T47D (cell line): ENCODE data around the gene MAGEB4.
"Not testable (repeated sequence)": the region's sequence is repeated elsewhere in the genome, so short reads cannot be mapped to it uniquely, and the experiment has no call there.

Experiments
- DNase-seq, 2 experiments: peaks; one replicate each; pipeline versions ENCODE4 v3.0.0 to v3.0.0-alpha.2; 2011 to 2012; ENCODE audit warnings: low read depth in 1 of 2, low spot score in 1 of 2
- JUND ChIP-seq: IDR thresholded peaks from 2 replicates; pipeline ENCODE4 v1.6.1; 2012; ENCODE audit warnings: low read depth
- in situ Hi-C: cut with HindIII; loops from 2 replicates; pipeline ENCODE4 v1.10.0; 2016; ENCODE audit warnings: low sequenced_read_pairs, low pct_unique_long_range_greater_than_20kb

The MAGEB4 gene

GRCh38 chrX:30241724-30242415 lies at the start of gene MAGEB4:
Gene MAGEB4, plus strand, starts transcription at chrX:30242000. Its CDS starts 136 bp downstream, at chrX:30242136.
- in situ Hi-C loops, result no loop called here
- no peak for DNase-seq
- TF ChIP-seq JUND, result no peak

- DNase-seq, in situ Hi-C loops: not testable (repeated sequence)
Measured at GRCh38 chrX:30193910-30194309, 47.9 kb upstream of the MAGEB4 start.

GRCh38 chrX:30196322-30196721 lies 45.5 kb upstream of the MAGEB4 start:
- no peak for TF ChIP-seq JUND
- in situ Hi-C loops, result no loop called here
- DNase-seq, result peak; percentile 31 to 59

- TF ChIP-seq JUND, result no peak
- DNase-seq, result peak in 1 of 2 experiments; percentile 10
- in situ Hi-C loops, result no loop called here
Measured at GRCh38 chrX:30212172-30212571, 29.6 kb upstream of the MAGEB4 start.

GRCh38 chrX:30215357-30215843 lies 26.4 kb upstream of the MAGEB4 start, which contains the start of gene MAGEB2:
Gene MAGEB2, plus strand, starts transcription at chrX:30215563. Its CDS starts 3,018 bp downstream, at chrX:30218581.
- no peak for TF ChIP-seq JUND
- DNase-seq, result no peak
- in situ Hi-C loops, result no loop called here

- in situ Hi-C loops, result no loop called here
- no peak for DNase-seq
Measured at GRCh38 chrX:30217465-30217864, 24.3 kb upstream of the MAGEB4 start.

GRCh38 chrX:30219372-30219771 lies 22.4 kb upstream of the MAGEB4 start:
- TF ChIP-seq JUND, result no peak
- in situ Hi-C loops, result no loop called here
- no peak for DNase-seq

More at GRCh38 chrX:30217465-30217864, 24.3 kb upstream of the MAGEB4 start:
- TF ChIP-seq JUND, result no peak

- in situ Hi-C loops, result no loop called here
- no peak for DNase-seq
- no peak for TF ChIP-seq JUND
Measured at GRCh38 chrX:30220661-30221060, 21.1 kb upstream of the MAGEB4 start.

GRCh38 chrX:30224536-30224935 lies 17.3 kb upstream of the MAGEB4 start:
- in situ Hi-C loops, result no loop called here
- no peak for TF ChIP-seq JUND
- no peak for DNase-seq

- DNase-seq, result no peak
- in situ Hi-C loops, result no loop called here
- TF ChIP-seq JUND, result no peak
Measured at GRCh38 chrX:30228526-30228925, 13.3 kb upstream of the MAGEB4 start.

GRCh38 chrX:30230395-30230794 lies 11.4 kb upstream of the MAGEB4 start, which contains the start of gene MAGEB3:
Gene MAGEB3, plus strand, starts transcription at chrX:30230657. Its CDS starts 5,268 bp downstream, at chrX:30235925.
- in situ Hi-C loops, result no loop called here
- DNase-seq, result no peak
- no peak for TF ChIP-seq JUND

GRCh38 chrX:30246769-30247489 lies 5.1 kb downstream of the MAGEB4 start, which contains the start of gene MAGEB1:
Gene MAGEB1, plus strand, starts transcription at chrX:30247146. Its CDS starts 3,348 bp downstream, at chrX:30250494.
- no peak for TF ChIP-seq JUND
- in situ Hi-C loops, result no loop called here
- no peak for DNase-seq

- no peak for TF ChIP-seq JUND
- DNase-seq, result no peak
- in situ Hi-C loops, result no loop called here
Measured at GRCh38 chrX:30248854-30249253, 7.1 kb downstream of the MAGEB4 start.
